ENCODE data around the gene FOXP1. TPM values are rescaled to one million over a fixed set of nuclear protein-coding genes. Genes with fewer than 3 reads are reported as not detected.

The FOXP1 gene
- total RNA-seq, 1 donor from 2014 or later = 128 TPM

DNA sequence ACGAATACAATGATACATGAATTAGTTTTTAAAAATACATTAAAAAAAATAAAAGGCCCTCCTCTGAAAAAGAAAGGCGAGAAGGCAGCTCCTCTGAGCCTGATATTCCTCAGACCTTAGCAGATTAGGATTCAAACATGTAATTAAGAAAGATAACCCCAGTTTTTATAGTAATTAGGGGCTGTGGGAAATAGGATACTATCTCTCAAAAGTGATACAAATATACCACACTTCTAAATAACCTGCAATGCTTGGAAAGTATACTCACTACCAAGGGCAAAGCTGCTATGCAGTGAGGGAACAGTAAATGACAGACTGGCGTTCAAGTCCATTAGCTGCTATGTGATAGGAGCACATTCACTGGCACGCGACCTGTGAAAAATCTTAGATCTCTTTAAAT is 445.1 kb downstream of the FOXP1 start:
- no peaks in the 10 kb centered on the region for H3K27me3 ChIP-seq
- TF ChIP-seq POLR2AphosphoS5 (IDR thresholded peaks at IDR 0.05; ENCODE audit: insufficient read depth in 1 of 2, low read depth in 1 of 2) (no peak), CTCF (IDR thresholded peaks at IDR 0.05) (no peak), POLR2A (IDR thresholded peaks at IDR 0.05) (no peak)
- peaks cover 16% of the 10 kb centered on the region for H3K4me1 ChIP-seq
- no peaks in the 10 kb centered on the region for H3K36me3 ChIP-seq
- H3K9me3 ChIP-seq = no peaks in the 10 kb centered on the region
- no peak overlapping the region for H3K4me3 ChIP-seq
- DNase-seq (ENCODE audit: extremely low spot score in 2 of 2) = no peak
- intact Hi-C loops (cut with DNase I) = loop anchor here (10.0 kb wide), 1 partner anchor 74 kb away; no protein-coding TSS in a partner anchor
- no peak overlapping the region for H3K27ac ChIP-seq

DNA sequence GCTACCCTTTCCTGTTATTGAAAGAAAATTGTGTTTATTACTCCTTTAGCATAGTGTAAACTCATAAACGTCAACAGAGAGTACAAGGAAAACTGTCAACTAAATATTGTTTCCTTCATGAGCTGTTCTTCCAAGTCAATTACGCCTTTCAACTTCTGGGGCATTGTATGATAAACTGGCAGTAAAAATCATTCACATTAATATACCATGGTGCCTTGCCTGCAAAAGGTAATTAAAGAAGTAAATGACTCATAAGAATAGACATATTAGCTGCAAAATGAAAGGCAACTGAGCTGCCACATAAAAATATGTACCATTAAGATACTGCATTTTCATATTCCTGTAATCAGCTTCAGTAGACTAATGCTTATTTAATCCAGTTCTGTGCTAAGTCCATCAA is 447.3 kb downstream of the FOXP1 start:
- Histone ChIP-seq H3K36me3 (no peaks in the 10 kb centered on the region), H3K9me3 (no peaks in the 10 kb centered on the region)

GRCh38 chr3:71135373-71136088 is 448.0 kb downstream of the FOXP1 start:
- no peak overlapping the region for H3K27ac ChIP-seq
- H3K4me3 ChIP-seq = no peak overlapping the region
- no peaks in the 10 kb centered on the region for H3K27me3 ChIP-seq
- DNase-seq (ENCODE audit: extremely low spot score in 2 of 2) = no peak
- peaks cover 31% of the 10 kb centered on the region for H3K4me1 ChIP-seq
- TF ChIP-seq POLR2A (IDR thresholded peaks at IDR 0.05) (no peak), POLR2AphosphoS5 (IDR thresholded peaks at IDR 0.05; ENCODE audit: insufficient read depth in 1 of 2, low read depth in 1 of 2) (no peak), CTCF (IDR thresholded peaks at IDR 0.05) (no peak)
- intact Hi-C loops (cut with DNase I) = loop anchor here (10.0 kb wide), 1 partner anchor 71 kb away; no protein-coding TSS in a partner anchor
- H3K36me3 ChIP-seq = no peaks in the 10 kb centered on the region
- no peaks in the 10 kb centered on the region for H3K9me3 ChIP-seq

More for the DNA sequence above, 447.3 kb downstream of the FOXP1 start:
- H3K27ac ChIP-seq = no peak overlapping the region
- intact Hi-C loops (cut with DNase I) = loop anchor here (10.0 kb wide), 1 partner anchor 71 kb away; no protein-coding TSS in a partner anchor
- peaks cover 25% of the 10 kb centered on the region for H3K4me1 ChIP-seq
- no peak for DNase-seq (ENCODE audit: extremely low spot score in 2 of 2)
- TF ChIP-seq CTCF (IDR thresholded peaks at IDR 0.05) (no peak), POLR2A (IDR thresholded peaks at IDR 0.05) (no peak), POLR2AphosphoS5 (IDR thresholded peaks at IDR 0.05; ENCODE audit: insufficient read depth in 1 of 2, low read depth in 1 of 2) (no peak)
- H3K4me3 ChIP-seq = no peak overlapping the region
- H3K27me3 ChIP-seq = no peaks in the 10 kb centered on the region

DNA sequence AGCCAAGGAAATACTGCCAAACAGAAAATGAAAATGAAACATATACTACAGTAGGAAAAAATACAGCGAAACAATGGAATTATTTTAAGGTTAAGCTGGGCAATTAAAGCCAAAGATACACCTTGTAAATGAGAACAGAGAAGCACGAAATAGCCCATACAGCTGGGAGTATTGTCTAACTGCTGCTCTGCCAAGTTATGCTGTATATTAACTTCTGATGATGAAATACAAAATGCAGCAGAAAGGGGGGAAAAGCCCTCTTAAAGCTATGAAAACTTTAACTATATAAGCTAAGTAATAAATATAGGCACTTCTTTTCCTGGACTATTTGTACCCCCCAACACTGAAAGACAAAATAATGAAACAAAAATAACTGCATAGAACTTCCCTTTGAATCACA is 449.0 kb downstream of the FOXP1 start:
- intact Hi-C loops (cut with DNase I) = loop anchor here (10.0 kb wide), 1 partner anchor 70 kb away; no protein-coding TSS in a partner anchor
- TF ChIP-seq POLR2AphosphoS5 (IDR thresholded peaks at IDR 0.05; ENCODE audit: insufficient read depth in 1 of 2, low read depth in 1 of 2) (no peak), POLR2A (IDR thresholded peaks at IDR 0.05) (no peak), CTCF (IDR thresholded peaks at IDR 0.05) (no peak)

GRCh38 chr3:71133865-71134264 is 449.7 kb downstream of the FOXP1 start:
- DNase-seq (ENCODE audit: extremely low spot score in 2 of 2) = no peak
- no peaks in the 10 kb centered on the region for H3K27me3 ChIP-seq
- H3K27ac ChIP-seq = no peak overlapping the region
- H3K9me3 ChIP-seq = no peaks in the 10 kb centered on the region
- TF ChIP-seq POLR2AphosphoS5 (IDR thresholded peaks at IDR 0.05; ENCODE audit: insufficient read depth in 1 of 2, low read depth in 1 of 2) = no peak
- no peak for TF ChIP-seq POLR2A (IDR thresholded peaks at IDR 0.05)
- no peak for TF ChIP-seq CTCF (IDR thresholded peaks at IDR 0.05)
- H3K36me3 ChIP-seq = no peaks in the 10 kb centered on the region
- H3K4me1 ChIP-seq = peaks cover 31% of the 10 kb centered on the region
- intact Hi-C loops (cut with DNase I) = loop anchor here (10.0 kb wide), 1 partner anchor 69 kb away; no protein-coding TSS in a partner anchor
- no peak overlapping the region for H3K4me3 ChIP-seq

More for the DNA sequence above, 449.0 kb downstream of the FOXP1 start:
- Histone ChIP-seq H3K4me3 (no peak overlapping the region), H3K27ac (no peak overlapping the region), H3K4me1 (peaks cover 31% of the 10 kb centered on the region), H3K27me3 (no peaks in the 10 kb centered on the region), H3K36me3 (no peaks in the 10 kb centered on the region), H3K9me3 (no peaks in the 10 kb centered on the region)
- no peak for DNase-seq (ENCODE audit: extremely low spot score in 2 of 2)
